ENCODE results near the gene MST1.

MST1 gene

GRCh38 chr3:49727924-49728361, 38.7 kb upstream of the MST1 start:
- no peak for TF ChIP-seq ELF4 (IDR thresholded peaks at IDR 0.05)
- TF ChIP-seq SUZ12 (IDR thresholded peaks at IDR 0.05), result no peak
- TF ChIP-seq TARDBP (IDR thresholded peaks at IDR 0.05), result no peak
- TF ChIP-seq NFRKB (IDR thresholded peaks at IDR 0.05), result no peak
- no peak for TF ChIP-seq ZNF384 (IDR thresholded peaks at IDR 0.05)
- no peak for TF ChIP-seq FOXA1 (IDR thresholded peaks at IDR 0.05)
- TF ChIP-seq ARNT (IDR thresholded peaks at IDR 0.05), result no peak
- no peak for TF ChIP-seq FOXK2 (IDR thresholded peaks at IDR 0.05)
- TF ChIP-seq FOXM1 (IDR thresholded peaks at IDR 0.05; ENCODE audit: borderline replicate concordance), result no peak
- TF ChIP-seq SP1 (IDR thresholded peaks at IDR 0.05), result no peak
- TF ChIP-seq HDGF (IDR thresholded peaks at IDR 0.05; ENCODE audit: borderline replicate concordance), result no peak
- TF ChIP-seq L3MBTL2 (conservative IDR thresholded peaks at IDR 0.05), result no peak
- TF ChIP-seq PKNOX1 (IDR thresholded peaks at IDR 0.05), result no peak
- no peak for TF ChIP-seq CTBP1 (IDR thresholded peaks at IDR 0.05; ENCODE audit: borderline replicate concordance)
- TF ChIP-seq LEF1 (IDR thresholded peaks at IDR 0.05; ENCODE audit: borderline replicate concordance), result no peak
- TF ChIP-seq BHLHE40 (IDR thresholded peaks at IDR 0.05; ENCODE audit: borderline replicate concordance), result no peak

GRCh38 chr3:49727154-49727923, 38.1 kb upstream of the MST1 start:
- ChIA-PET CTCF (no interaction called here), POLR2A (no interaction called here)
- TF ChIP-seq FOXA1 (IDR thresholded peaks at IDR 0.05) (no peak), SP1 (IDR thresholded peaks at IDR 0.05) (no peak)
- DNase-seq (ENCODE audit: extremely low spot score), result no peak

More at GRCh38 chr3:49727924-49728361, 38.7 kb upstream of the MST1 start:
- POLR2A ChIA-PET, result no interaction called here
- no peak for DNase-seq (ENCODE audit: extremely low spot score)
- CTCF ChIA-PET, result no interaction called here

GRCh38 chr3:49725906-49726681, 36.8 kb upstream of the MST1 start:
- CTCF ChIA-PET, result no interaction called here
- DNase-seq (ENCODE audit: extremely low spot score), result no peak
- POLR2A ChIA-PET, result no interaction called here
- no peak for TF ChIP-seq BHLHE40 (IDR thresholded peaks at IDR 0.05; ENCODE audit: borderline replicate concordance)
- no peak for TF ChIP-seq L3MBTL2 (conservative IDR thresholded peaks at IDR 0.05)
- no peak for TF ChIP-seq FOXA1 (IDR thresholded peaks at IDR 0.05)
- TF ChIP-seq LEF1 (IDR thresholded peaks at IDR 0.05; ENCODE audit: borderline replicate concordance), result no peak

GRCh38 chr3:49724586-49724985, 35.3 kb upstream of the MST1 start:
- ChIA-PET CTCF (interaction anchor here (1.0 kb wide), 1 partner anchor 23 kb away, joined by 5 read pairs; no protein-coding TSS in a partner anchor), POLR2A (interaction anchor here (0.6 to 1.7 kb wide), 4 partner anchors 8 to 62 kb away, joined by 3 to 4 read pairs (median 4); partner anchors contain the start of gene IP6K1)
- TF ChIP-seq FOXK2 (IDR thresholded peaks at IDR 0.05) (no peak), HDGF (IDR thresholded peaks at IDR 0.05; ENCODE audit: borderline replicate concordance) (0 out of 2 replicates have a peak, but pooled peaks have one; percentile 28)
- DNase-seq (ENCODE audit: extremely low spot score), result no peak

- CTCF ChIA-PET, result interaction anchor here (1.0 kb wide), 1 partner anchor 23 kb away, joined by 5 read pairs; no protein-coding TSS in a partner anchor
- POLR2A ChIA-PET, result interaction anchor here (0.6 to 1.7 kb wide), 6 partner anchors 8 to 84 kb away, joined by 3 to 4 read pairs (median 4); partner anchors contain the start of gene IP6K1
- TF ChIP-seq BHLHE40 (IDR thresholded peaks at IDR 0.05; ENCODE audit: borderline replicate concordance), result no peak
- TF ChIP-seq ELF4 (IDR thresholded peaks at IDR 0.05), result 0 out of 2 replicates have a peak, but pooled peaks have one; percentile 39
- no peak for TF ChIP-seq SUZ12 (IDR thresholded peaks at IDR 0.05)
- TF ChIP-seq SP1 (IDR thresholded peaks at IDR 0.05), result no peak
- peak; percentile 60 for TF ChIP-seq L3MBTL2 (conservative IDR thresholded peaks at IDR 0.05)
- no peak for TF ChIP-seq ZNF384 (IDR thresholded peaks at IDR 0.05)
- peak; percentile 96 for DNase-seq (ENCODE audit: extremely low spot score)
Measured at GRCh38 chr3:49723628-49724551, 34.6 kb upstream of the MST1 start, which contains the start of gene GMPPB. Gene GMPPB, minus strand, starts transcription at chr3:49723951. Its CDS starts 225 bp downstream, at chr3:49723726.

- TF ChIP-seq TARDBP (IDR thresholded peaks at IDR 0.05) (no peak), L3MBTL2 (conservative IDR thresholded peaks at IDR 0.05) (peak; percentile 66; the same call in 1 of the 2 replicates), CTBP1 (IDR thresholded peaks at IDR 0.05; ENCODE audit: borderline replicate concordance) (no peak)
- POLR2A ChIA-PET, result interaction anchor here (0.7 to 1.7 kb wide), 4 partner anchors 9 to 84 kb away, joined by 3 to 4 read pairs (median 4); no protein-coding TSS in a partner anchor
- CTCF ChIA-PET, result no interaction called here
- DNase-seq (ENCODE audit: extremely low spot score), result no peak
Measured at GRCh38 chr3:49723296-49723627, 34.0 kb upstream of the MST1 start.

GRCh38 chr3:49722896-49723295, 33.6 kb upstream of the MST1 start:
- POLR2A ChIA-PET, result interaction anchor here (1.2 to 1.9 kb wide), 4 partner anchors 9 to 85 kb away, joined by 3 to 6 read pairs (median 4); no protein-coding TSS in a partner anchor
- CTCF ChIA-PET, result no interaction called here
- no peak for TF ChIP-seq FOXK2 (IDR thresholded peaks at IDR 0.05)
- no peak for TF ChIP-seq BHLHE40 (IDR thresholded peaks at IDR 0.05; ENCODE audit: borderline replicate concordance)
- no peak for TF ChIP-seq LEF1 (IDR thresholded peaks at IDR 0.05; ENCODE audit: borderline replicate concordance)
- no peak for TF ChIP-seq TARDBP (IDR thresholded peaks at IDR 0.05)
- no peak for TF ChIP-seq NFRKB (IDR thresholded peaks at IDR 0.05)
- no peak for TF ChIP-seq FOXM1 (IDR thresholded peaks at IDR 0.05; ENCODE audit: borderline replicate concordance)
- TF ChIP-seq SUZ12 (IDR thresholded peaks at IDR 0.05), result no peak
- TF ChIP-seq ELF4 (IDR thresholded peaks at IDR 0.05), result no peak
- no peak for TF ChIP-seq PKNOX1 (IDR thresholded peaks at IDR 0.05)
- no peak for TF ChIP-seq ZNF384 (IDR thresholded peaks at IDR 0.05)
- TF ChIP-seq SP1 (IDR thresholded peaks at IDR 0.05), result no peak
- TF ChIP-seq L3MBTL2 (conservative IDR thresholded peaks at IDR 0.05), result no peak
- TF ChIP-seq FOXA1 (IDR thresholded peaks at IDR 0.05), result no peak
- no peak for TF ChIP-seq ARNT (IDR thresholded peaks at IDR 0.05)
- TF ChIP-seq CTBP1 (IDR thresholded peaks at IDR 0.05; ENCODE audit: borderline replicate concordance), result no peak
- TF ChIP-seq HDGF (IDR thresholded peaks at IDR 0.05; ENCODE audit: borderline replicate concordance), result no peak
- no peak for DNase-seq (ENCODE audit: extremely low spot score)

Data from HEK293T (cell line).